HG02973 (cell line): ENCODE results near the gene TTC34.
"Not testable (repeated sequence)": the region's sequence is repeated elsewhere in the genome, so short reads cannot be mapped to it uniquely, and the experiment has no call there.

ENCODE experiments used
- ATAC-seq: cut with Tn5 transposase; IDR thresholded peaks from one replicate; pipeline ENCODE4 v1.9.1; 2021; ENCODE audit warnings: moderate library complexity; ENCODE audit not compliant: unreplicated experiment

TTC34 gene

GRCh38 chr1:2684878-2685277 is 116.6 kb downstream of the TTC34 start:
- not testable (repeated sequence) for ATAC-seq

DNA sequence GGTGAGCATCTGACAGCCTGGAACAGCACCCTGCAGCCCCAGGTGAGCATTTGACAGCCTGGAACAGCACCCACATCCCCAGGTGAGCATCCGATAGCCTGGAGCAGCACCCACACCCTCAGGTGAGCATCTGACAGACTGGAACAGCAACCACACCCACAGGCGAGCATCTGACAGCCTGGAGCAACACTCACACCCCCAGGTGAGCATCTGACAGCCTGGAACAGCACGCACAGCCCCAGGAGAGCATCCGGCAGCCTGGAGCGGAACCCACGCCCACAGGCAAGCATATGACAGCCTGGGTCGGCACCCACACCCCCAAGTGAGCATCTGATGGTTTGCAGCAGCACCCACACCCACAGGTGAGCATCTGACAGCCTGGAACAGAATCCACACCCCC is 117.5 kb downstream of the TTC34 start:
- ATAC-seq: not testable (repeated sequence)

- not testable (repeated sequence) for ATAC-seq
Measured at GRCh38 chr1:2683321-2683741, 118.2 kb downstream of the TTC34 start.

DNA sequence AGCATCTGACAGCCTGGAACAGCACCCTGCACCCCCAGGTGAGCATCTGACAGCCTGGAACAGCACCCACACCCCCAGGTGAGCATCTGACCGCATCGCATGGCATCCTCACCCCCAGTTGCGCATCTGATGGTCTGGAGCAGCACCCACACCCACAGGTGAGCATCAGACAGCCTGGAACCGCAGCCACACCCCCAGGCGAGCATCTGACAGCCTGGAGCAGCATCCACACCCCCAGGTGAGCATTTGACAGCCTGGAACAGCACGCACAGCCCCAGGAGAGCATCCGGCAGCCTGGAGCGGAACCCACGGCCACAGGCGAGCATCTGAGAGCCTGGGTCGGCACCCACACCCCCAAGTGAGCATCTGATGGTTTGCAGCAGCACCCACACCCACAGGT is 118.6 kb downstream of the TTC34 start:
- ATAC-seq: not testable (repeated sequence)

DNA sequence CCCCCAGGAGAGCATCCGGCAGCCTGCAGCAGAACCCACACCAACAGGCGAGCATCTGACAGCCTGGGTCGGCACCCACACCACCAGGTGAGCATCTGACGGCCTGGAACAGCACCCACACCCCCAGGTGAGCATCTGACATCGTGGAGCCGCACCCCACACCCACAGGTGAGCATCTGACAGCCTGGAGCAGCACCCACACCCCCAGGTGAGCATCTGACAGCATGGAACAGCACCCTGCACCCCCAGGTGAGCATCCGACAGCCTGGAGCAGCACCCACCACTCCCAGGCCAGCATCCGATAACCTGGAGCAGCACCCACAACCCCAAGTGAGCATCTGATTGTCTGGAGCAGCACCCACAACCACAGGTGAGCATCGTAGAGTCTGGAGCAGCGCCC is 124.8 kb downstream of the TTC34 start:
- ATAC-seq: not testable (repeated sequence)

- ATAC-seq: not testable (repeated sequence)
Measured at GRCh38 chr1:2671656-2672055, 129.8 kb downstream of the TTC34 start.

DNA sequence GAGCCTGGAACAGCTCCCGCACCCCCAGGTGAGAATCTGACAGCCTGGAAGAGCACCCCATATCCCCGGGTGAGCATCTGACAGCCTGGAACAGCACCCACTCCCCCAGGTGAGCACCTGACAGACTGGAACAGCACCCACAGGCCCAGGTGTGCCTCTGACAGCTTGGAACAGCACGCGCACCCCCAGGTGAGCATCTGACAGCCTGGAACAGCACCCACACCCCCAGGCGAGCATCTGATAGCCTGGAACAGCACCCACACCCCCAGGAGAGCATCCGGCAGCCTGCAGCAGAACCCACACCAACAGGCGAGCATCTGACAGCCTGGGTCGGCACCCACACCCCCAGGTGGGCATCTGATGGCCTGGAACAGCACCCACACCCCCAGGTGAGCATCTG is 141.7 kb downstream of the TTC34 start:
- not testable (repeated sequence) for ATAC-seq

DNA sequence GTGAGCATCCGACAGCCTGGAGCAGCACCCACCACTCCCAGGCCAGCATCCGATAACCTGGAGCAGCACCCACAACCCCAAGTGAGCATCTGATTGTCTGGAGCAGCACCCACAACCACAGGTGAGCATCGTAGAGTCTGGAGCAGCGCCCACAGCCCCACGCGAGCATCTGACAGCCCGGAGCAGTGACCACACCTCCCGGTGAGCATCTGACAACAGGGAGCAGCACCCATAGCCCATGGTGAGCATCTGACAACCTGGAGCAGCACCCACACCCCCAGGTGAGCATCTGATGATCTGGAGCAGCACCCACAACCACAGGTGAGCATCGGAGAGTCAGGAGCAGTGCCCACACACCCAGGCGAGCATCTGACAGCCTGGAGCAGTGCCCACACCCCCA is 143.6 kb downstream of the TTC34 start:
- not testable (repeated sequence) for ATAC-seq

GRCh38 chr1:2657124-2657523 is 144.4 kb downstream of the TTC34 start:
- ATAC-seq: not testable (repeated sequence)

GRCh38 chr1:2655598-2656434 is 145.7 kb downstream of the TTC34 start:
- not testable (repeated sequence) for ATAC-seq

GRCh38 chr1:2654443-2654948 is 147.0 kb downstream of the TTC34 start:
- not testable (repeated sequence) for ATAC-seq

DNA sequence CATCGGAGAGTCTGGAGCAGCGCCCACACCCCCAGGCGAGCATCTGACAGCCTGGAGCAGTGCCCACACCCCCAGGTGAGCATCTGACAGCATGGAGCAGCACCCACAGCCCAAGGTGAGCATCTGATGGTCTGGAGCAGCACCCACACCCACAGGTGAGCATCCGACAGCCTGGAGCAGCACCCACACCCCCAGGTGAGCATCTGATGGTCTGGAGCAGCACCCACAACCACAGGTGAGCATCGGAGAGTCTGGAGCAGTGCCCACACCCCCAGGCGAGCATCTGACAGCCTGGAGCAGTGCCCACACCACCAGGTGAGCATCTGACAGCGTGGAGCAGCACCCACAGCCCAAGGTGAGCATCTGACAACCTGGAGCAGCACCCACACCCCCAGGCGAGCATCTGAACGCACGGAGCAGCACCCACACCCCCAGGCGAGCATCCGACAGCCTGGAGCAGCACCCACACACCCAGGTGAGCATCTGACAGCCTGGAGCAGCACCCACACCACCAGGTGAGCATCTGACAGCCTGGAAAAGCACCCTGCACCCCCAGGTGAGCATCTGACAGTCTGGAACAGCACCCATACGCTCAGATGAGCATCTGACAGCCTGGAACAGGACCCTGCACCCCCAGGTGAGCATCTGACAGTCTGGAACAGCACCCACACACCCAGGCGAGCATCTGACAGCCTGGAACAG is 147.6 kb downstream of the TTC34 start:
- not testable (repeated sequence) for ATAC-seq

DNA sequence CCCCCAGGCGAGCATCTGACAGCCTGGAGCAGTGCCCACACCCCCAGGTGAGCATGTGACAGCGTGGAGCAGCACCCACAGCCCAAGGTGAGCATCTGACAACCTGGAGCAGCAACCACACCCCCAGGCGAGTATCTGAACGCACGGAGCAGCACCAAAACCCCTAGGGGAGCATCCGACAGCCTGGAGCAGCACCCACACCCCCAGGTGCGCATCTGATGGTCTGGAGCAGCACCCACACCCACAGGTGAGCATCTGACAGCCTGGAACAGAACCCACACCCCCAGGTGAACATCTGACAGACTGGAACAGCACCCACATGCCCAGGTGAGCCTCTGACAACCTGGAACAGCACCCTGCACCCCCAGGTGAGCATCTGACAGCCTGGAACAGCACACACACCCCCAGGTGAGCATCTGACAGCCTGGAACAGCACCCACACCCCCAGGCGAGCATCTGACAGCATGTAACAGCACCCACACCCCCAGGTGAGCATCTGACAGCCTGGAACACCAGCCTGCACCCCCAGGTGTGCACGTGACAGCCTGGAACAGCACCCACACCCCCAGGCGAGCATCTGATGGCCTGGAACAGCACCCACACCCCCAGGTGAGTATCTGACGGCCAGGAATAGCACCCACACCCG is 148.4 kb downstream of the TTC34 start:
- ATAC-seq: not testable (repeated sequence)

GRCh38 chr1:2652152-2652925 is 149.2 kb downstream of the TTC34 start:
- not testable (repeated sequence) for ATAC-seq

- no peak for ATAC-seq
Measured at GRCh38 chr1:2650967-2651645, 150.4 kb downstream of the TTC34 start.

- no peak for ATAC-seq
Measured at GRCh38 chr1:2646837-2647236, 154.7 kb downstream of the TTC34 start.

DNA sequence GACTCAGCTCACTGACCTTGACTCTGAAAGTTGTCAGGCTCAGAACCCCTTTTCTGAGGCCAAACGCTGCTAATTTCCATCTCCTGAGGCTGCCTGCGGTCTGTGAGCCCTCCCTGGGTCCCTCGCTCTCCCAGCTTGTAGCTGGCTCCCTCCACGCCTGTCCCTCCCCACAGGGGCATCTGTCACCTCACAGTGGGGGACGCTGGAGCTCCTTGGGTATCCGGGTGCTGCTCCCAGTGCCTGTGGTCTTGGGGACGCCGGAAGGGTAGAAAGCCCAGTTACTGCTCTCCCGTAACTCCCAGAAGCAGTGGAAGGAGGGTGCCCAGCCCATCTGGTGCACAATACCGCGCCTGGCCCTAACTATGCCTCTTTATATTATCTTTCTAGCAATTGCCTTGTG is 155.7 kb downstream of the TTC34 start:
- ATAC-seq: no peak

DNA sequence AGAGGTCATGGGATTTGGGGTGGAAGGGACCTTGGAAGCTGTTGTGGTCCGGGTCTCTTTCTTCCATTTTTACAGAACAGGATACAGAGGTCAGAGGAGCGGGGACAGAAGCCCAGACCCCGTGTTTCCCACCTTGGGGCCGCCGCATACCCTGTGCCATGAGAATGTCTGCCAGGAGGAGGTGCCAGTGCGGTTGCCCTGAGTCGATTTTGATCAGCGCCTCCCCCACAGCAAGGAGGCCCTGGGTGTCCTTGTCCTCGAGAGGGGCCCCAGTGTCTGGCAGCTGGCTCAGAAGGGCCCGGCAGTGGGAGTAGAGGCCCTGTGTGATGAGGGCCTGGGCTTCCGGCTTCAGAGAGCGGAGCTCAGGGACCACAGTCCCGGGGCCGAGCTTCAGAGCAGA is 156.3 kb downstream of the TTC34 start:
- ATAC-seq: no peak

GRCh38 chr1:2644591-2645101 is 156.8 kb downstream of the TTC34 start:
- ATAC-seq: no peak

DNA sequence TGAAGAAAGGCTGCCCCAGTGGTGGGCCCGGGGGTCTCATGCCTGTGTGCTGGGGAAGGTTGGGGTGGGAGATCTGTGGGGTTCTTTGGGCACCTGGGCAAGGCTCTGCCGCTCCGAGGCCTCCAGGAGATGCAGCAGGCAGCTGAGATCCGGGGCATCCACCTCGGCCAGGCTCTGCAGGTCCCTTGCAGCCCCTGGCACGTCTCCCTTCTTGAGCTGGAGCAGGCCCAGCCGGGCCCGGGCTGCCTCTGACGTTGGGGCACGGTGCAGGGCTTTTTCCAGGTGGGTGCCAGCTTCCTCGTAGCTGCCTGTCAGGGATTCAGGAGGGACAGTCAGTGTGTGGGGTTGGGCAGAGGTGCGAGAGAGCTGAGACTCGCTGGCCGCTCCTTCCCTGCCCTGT is 157.3 kb downstream of the TTC34 start:
- no peak for ATAC-seq
